Chondrocyte (in vitro differentiated cells): Measurements from ENCODE around the gene MYH16. TPM values are rescaled to one million over a fixed set of nuclear protein-coding genes. Genes with fewer than 3 reads are reported as not detected.
A peak's percentile ranks its signal among the peaks of the same experiment; 100 is the strongest.

ENCODE experiments used
- DNase-seq: peaks from one replicate; pipeline ENCODE4 v3.0.0; 2021; ENCODE audit warnings: mixed read lengths, low spot score
- H3K27ac Mint-ChIP-seq: one replicate; pipeline ENCODE4 v1.8.0; 2021; ENCODE audit warnings: mild to moderate bottlenecking, moderate library complexity, mixed read lengths; ENCODE audit not compliant: unreplicated experiment
- H3K27me3 Mint-ChIP-seq: 2 replicates; pipeline ENCODE4 v1.8.0; 2021; ENCODE audit warnings: low read depth, mixed read lengths
- H3K36me3 Mint-ChIP-seq: 2 replicates; pipeline ENCODE4 v1.8.0; 2021; ENCODE audit warnings: low read depth, mixed read lengths
- H3K4me1 Mint-ChIP-seq: 2 replicates; pipeline ENCODE4 v1.8.0; 2021; ENCODE audit warnings: low read depth, mild to moderate bottlenecking, mixed read lengths
- H3K4me3 Mint-ChIP-seq: one replicate; pipeline ENCODE4 v1.8.0; 2021; ENCODE audit warnings: mild to moderate bottlenecking, moderate library complexity, mixed read lengths; ENCODE audit not compliant: unreplicated experiment
- H3K9me3 Mint-ChIP-seq: 2 replicates; pipeline ENCODE4 v1.8.0; 2021; ENCODE audit warnings: low read depth, mixed read lengths
- CTCF ChIP-seq: fragments of 200-600 bp; sonication (generic); IDR thresholded peaks from 2 replicates; pipeline ENCODE4 v1.5.0; 2021; ENCODE audit warnings: antibody characterized with exemption, mild to moderate bottlenecking, moderate library complexity
- total RNA-seq: library from RNA; stranded (reverse); gene quantifications from 3 replicates; pipeline ENCODE4 v1.2.1, GENCODE V29; 2021

The MYH16 gene
- total RNA-seq, 1 donor from 2014 or later, result not detected

GRCh38 chr7:99305473-99306260, 33.0 kb downstream of the MYH16 start:
- no peaks in the 10 kb centered on the region for H3K27me3 Mint-ChIP-seq
- no peak for TF ChIP-seq CTCF
- H3K36me3 Mint-ChIP-seq, result peaks cover 4% of the 10 kb centered on the region
- DNase-seq, result no peak
- no peak overlapping the region for H3K27ac Mint-ChIP-seq
- no peaks in the 10 kb centered on the region for H3K4me1 Mint-ChIP-seq
- peaks cover 7% of the 10 kb centered on the region for H3K9me3 Mint-ChIP-seq
- no peak overlapping the region for H3K4me3 Mint-ChIP-seq

- TF ChIP-seq CTCF, result no peak
Observed at GRCh38 chr7:99308461-99309074, 35.9 kb downstream of the MYH16 start.

GRCh38 chr7:99309111-99309510, 36.5 kb downstream of the MYH16 start:
- H3K27ac Mint-ChIP-seq, result no peak overlapping the region
- no peaks in the 10 kb centered on the region for H3K27me3 Mint-ChIP-seq
- H3K4me3 Mint-ChIP-seq, result no peak overlapping the region
- no peak for DNase-seq
- H3K4me1 Mint-ChIP-seq, result peaks cover 9% of the 10 kb centered on the region
- H3K9me3 Mint-ChIP-seq, result peaks cover 7% of the 10 kb centered on the region
- H3K36me3 Mint-ChIP-seq, result peaks cover 4% of the 10 kb centered on the region
- no peak for TF ChIP-seq CTCF

More at GRCh38 chr7:99308461-99309074, 35.9 kb downstream of the MYH16 start:
- peaks cover 4% of the 10 kb centered on the region for H3K36me3 Mint-ChIP-seq
- H3K4me1 Mint-ChIP-seq, result peaks cover 9% of the 10 kb centered on the region
- H3K4me3 Mint-ChIP-seq, result no peak overlapping the region
- no peak overlapping the region for H3K27ac Mint-ChIP-seq
- peaks cover 7% of the 10 kb centered on the region for H3K9me3 Mint-ChIP-seq
- no peak for DNase-seq
- H3K27me3 Mint-ChIP-seq, result no peaks in the 10 kb centered on the region

- H3K4me1 Mint-ChIP-seq, result peaks cover 9% of the 10 kb centered on the region
- peaks cover 4% of the 10 kb centered on the region for H3K36me3 Mint-ChIP-seq
- H3K27me3 Mint-ChIP-seq, result no peaks in the 10 kb centered on the region
- H3K27ac Mint-ChIP-seq, result no peak overlapping the region
- no peak for TF ChIP-seq CTCF
- H3K9me3 Mint-ChIP-seq, result peaks cover 7% of the 10 kb centered on the region
- no peak overlapping the region for H3K4me3 Mint-ChIP-seq
- DNase-seq, result no peak
Observed at GRCh38 chr7:99310004-99310403, 37.4 kb downstream of the MYH16 start.

GRCh38 chr7:99311702-99312101, 39.1 kb downstream of the MYH16 start:
- no peak overlapping the region for H3K27ac Mint-ChIP-seq
- peaks cover 9% of the 10 kb centered on the region for H3K4me1 Mint-ChIP-seq
- DNase-seq, result no peak
- TF ChIP-seq CTCF, result peak; percentile 30
- no peaks in the 10 kb centered on the region for H3K27me3 Mint-ChIP-seq
- H3K4me3 Mint-ChIP-seq, result no peak overlapping the region
- H3K9me3 Mint-ChIP-seq, result peaks cover 7% of the 10 kb centered on the region
- H3K36me3 Mint-ChIP-seq, result peaks cover 4% of the 10 kb centered on the region
